WTC11 (cell line): ENCODE data around the gene KRT27. TPM values are rescaled to one million over a fixed set of nuclear protein-coding genes. Genes with fewer than 3 reads are reported as not detected.

Source experiments
- ATAC-seq: fragments of 200-7000 bp; cut with Tn5 transposase; 2 replicates; pipeline ENCODE4 v1.10.0; 2021; ENCODE audit warnings: mild to moderate bottlenecking, moderate library complexity
- CTCF ChIA-PET: fragments of 300-600 bp; sonication (Branson Sonifier 250); formaldehyde crosslinking; loops from one replicate; lab custom pipeline; 2021; ENCODE audit warnings: antibody characterized with exemption; lab: Charles Lee
- POLR2A ChIA-PET: fragments of 350-600 bp; sonication (Branson Sonifier 250); formaldehyde crosslinking; loops from one replicate; lab custom pipeline; 2021; ENCODE audit warnings: antibody characterized with exemption; lab: Charles Lee
- DNase-seq: peaks from one replicate; pipeline ENCODE4 v3.0.0; 2021; ENCODE audit warnings: low spot score
- H3K27ac Mint-ChIP-seq: 2 replicates; pipeline ENCODE4 v1.8.0; 2021; ENCODE audit warnings: mixed read lengths
- H3K27me3 Mint-ChIP-seq: 2 replicates; pipeline ENCODE4 v1.8.0; 2021; ENCODE audit warnings: low read depth, mild to moderate bottlenecking, moderate library complexity, mixed read lengths
- H3K36me3 Mint-ChIP-seq: 2 replicates; pipeline ENCODE4 v1.8.0; 2021; ENCODE audit warnings: mixed read lengths
- H3K4me1 Mint-ChIP-seq: 2 replicates; pipeline ENCODE4 v1.8.0; 2022; ENCODE audit warnings: mixed read lengths
- H3K4me3 Mint-ChIP-seq: 2 replicates; pipeline ENCODE4 v1.8.0; 2021; ENCODE audit warnings: mild to moderate bottlenecking, moderate library complexity, mixed read lengths
- H3K9me3 Mint-ChIP-seq: 2 replicates; pipeline ENCODE4 v1.8.0; 2021; ENCODE audit warnings: mixed read lengths
- E2F1 ChIP-seq: sonication (generic); formaldehyde crosslinking; IDR thresholded peaks from 2 replicates; pipeline ENCODE4 v1.8.0; 2022; ENCODE audit warnings: mild to moderate bottlenecking, missing genetic modification reagents
- E2F5 ChIP-seq: sonication (generic); formaldehyde crosslinking; IDR thresholded peaks from 2 replicates; pipeline ENCODE4 v1.8.1; 2022; ENCODE audit warnings: mild to moderate bottlenecking, moderate library complexity, missing genetic modification reagents
- ELF4 ChIP-seq: sonication (generic); formaldehyde crosslinking; IDR thresholded peaks from 2 replicates; pipeline ENCODE4 v1.8.1; 2022; ENCODE audit warnings: low read depth, mild to moderate bottlenecking, moderate library complexity, missing genetic modification reagents
- GRHL2 ChIP-seq: fragments of 250-450 bp; sonication (Bioruptor Pico); IDR thresholded peaks from 2 replicates; pipeline ENCODE4 v1.8.0; 2022; ENCODE audit warnings: mild to moderate bottlenecking, moderate library complexity; ENCODE audit not compliant: insufficient replicate concordance, severe bottlenecking
- HMGA2 ChIP-seq: fragments of 250-450 bp; sonication (Bioruptor Pico); IDR thresholded peaks from 2 replicates; pipeline ENCODE4 v1.4.0; 2021; ENCODE audit warnings: mild to moderate bottlenecking, moderate library complexity
- IRF2 ChIP-seq: sonication (generic); formaldehyde crosslinking; IDR thresholded peaks from 2 replicates; pipeline ENCODE4 v1.8.0; 2022; ENCODE audit warnings: low read depth, missing genetic modification reagents, borderline replicate concordance
- JUN ChIP-seq: sonication (generic); formaldehyde crosslinking; IDR thresholded peaks from 2 replicates; pipeline ENCODE4 v1.8.0; 2023; ENCODE audit warnings: mild to moderate bottlenecking, missing genetic modification reagents
- NFYB ChIP-seq: sonication (generic); formaldehyde crosslinking; conservative IDR thresholded peaks from 2 replicates; pipeline ENCODE4 v1.8.0; 2022; ENCODE audit warnings: low read depth, missing genetic modification reagents
- NR2C2 ChIP-seq: sonication (generic); formaldehyde crosslinking; IDR thresholded peaks from 2 replicates; pipeline ENCODE4 v1.8.0; 2022; ENCODE audit warnings: mild to moderate bottlenecking, missing genetic modification reagents
- NR3C1 ChIP-seq: sonication (generic); formaldehyde crosslinking; conservative IDR thresholded peaks from 2 replicates; pipeline ENCODE4 v1.8.1; 2023; ENCODE audit warnings: low read depth, mild to moderate bottlenecking, missing genetic modification reagents
- RELA ChIP-seq: sonication (generic); formaldehyde crosslinking; IDR thresholded peaks from 2 replicates; pipeline ENCODE4 v1.8.1; 2022; ENCODE audit warnings: missing genetic modification reagents, mild to moderate bottlenecking, borderline replicate concordance
- SMAD4 ChIP-seq: sonication (generic); formaldehyde crosslinking; IDR thresholded peaks from 2 replicates; pipeline ENCODE4 v1.8.0; 2022; ENCODE audit warnings: mild to moderate bottlenecking, missing genetic modification reagents
- TEAD1 ChIP-seq: sonication (generic); formaldehyde crosslinking; IDR thresholded peaks from 2 replicates; pipeline ENCODE4 v1.8.0; 2022; ENCODE audit warnings: mild to moderate bottlenecking, missing genetic modification reagents
- ZNF219 ChIP-seq: sonication (generic); formaldehyde crosslinking; IDR thresholded peaks from 2 replicates; pipeline ENCODE4 v1.8.0; 2023; ENCODE audit warnings: missing genetic modification reagents, mild to moderate bottlenecking, borderline replicate concordance
- ZNF396 ChIP-seq: fragments of 250-450 bp; sonication (Bioruptor Pico); IDR thresholded peaks from 2 replicates; pipeline ENCODE4 v1.8.0; 2021; ENCODE audit warnings: mild to moderate bottlenecking, moderate library complexity, borderline replicate concordance
- ZNF416 ChIP-seq: fragments of 250-450 bp; sonication (Bioruptor Pico); IDR thresholded peaks from 2 replicates; pipeline ENCODE4 v1.9.0; 2021; ENCODE audit warnings: mild to moderate bottlenecking, inconsistent platforms
- ZNF671 ChIP-seq: fragments of 250-450 bp; sonication (Bioruptor Pico); IDR thresholded peaks from 2 replicates; pipeline ENCODE4 v1.8.0; 2021; ENCODE audit warnings: mild to moderate bottlenecking
- ZSCAN18 ChIP-seq: fragments of 250-450 bp; sonication (Bioruptor Pico); IDR thresholded peaks from 2 replicates; pipeline ENCODE4 v2.1.2; 2022; ENCODE audit warnings: mild to moderate bottlenecking, moderate library complexity
- total RNA-seq: library from RNA; stranded (reverse); gene quantifications from 3 replicates; pipeline ENCODE4 v1.2.3, GENCODE V29; 2021
- TF ChIP-seq, protein P1 (sequence below): sonication (generic); formaldehyde crosslinking; IDR thresholded peaks from 2 replicates; pipeline ENCODE4 v1.8.1; 2023; ENCODE audit warnings: mild to moderate bottlenecking, moderate library complexity, missing genetic modification reagents
- TF ChIP-seq, protein P2 (sequence below): fragments of 250-450 bp; sonication (Bioruptor Pico); IDR thresholded peaks from 2 replicates; pipeline ENCODE4 v1.9.0; 2021; ENCODE audit warnings: mild to moderate bottlenecking, borderline replicate concordance

The KRT27 gene
- total RNA-seq, 1 experiment from 2014 or later: not detected

DNA sequence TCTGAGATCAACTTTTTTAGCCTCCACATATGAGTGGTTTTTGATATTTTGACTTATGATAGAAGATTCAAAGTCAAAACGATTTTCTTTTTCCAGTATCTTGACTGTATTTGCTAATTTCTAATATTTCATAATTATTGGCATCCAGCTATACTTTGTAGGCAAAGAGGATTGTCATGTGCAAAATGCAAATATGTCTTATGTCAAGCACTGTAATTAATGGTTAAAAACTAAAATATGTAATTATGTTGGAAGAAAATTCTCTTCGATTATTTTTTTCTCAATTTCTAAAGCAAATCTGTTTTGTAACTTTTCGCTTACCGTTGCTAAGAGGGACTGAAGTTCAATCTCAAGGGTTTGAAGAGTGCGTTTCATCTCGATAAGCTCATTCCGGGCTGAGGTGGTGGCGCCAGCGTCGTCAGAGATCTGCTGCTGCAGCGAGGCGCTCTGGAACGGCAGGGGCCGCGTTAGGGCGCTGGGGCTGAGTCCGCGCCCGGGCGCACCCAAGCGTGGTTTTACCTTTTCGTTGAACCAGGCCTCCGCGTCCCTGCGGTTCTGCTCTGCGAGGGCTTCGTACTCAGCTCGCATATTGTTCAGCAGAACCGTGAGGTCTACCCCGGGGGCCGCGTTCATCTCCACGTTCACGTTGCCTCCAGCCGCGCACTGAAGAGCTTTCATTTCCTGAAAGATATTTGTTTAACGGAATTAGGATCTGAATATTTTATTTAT lies 3.0 kb downstream of the KRT27 start:
- TF ChIP-seq RELA (CRISPR knock-in tag): no peak
- TF ChIP-seq TEAD1 (CRISPR knock-in tag): no peak
- no peak for TF ChIP-seq NR2C2
- no peak for TF ChIP-seq SMAD4 (CRISPR knock-in tag)
- TF ChIP-seq IRF2 (CRISPR knock-in tag): no peak
- peak; percentile 57; the same call in 1 of the 2 replicates for ATAC-seq
- peak; percentile 35 for DNase-seq
- POLR2A ChIA-PET: no interaction called here
- Mint-ChIP-seq H3K36me3 (no peaks in the 10 kb centered on the region), H3K27ac (no peak overlapping the region), H3K4me3 (peak overlapping the region; percentile 30), H3K4me1 (no peaks in the 10 kb centered on the region), H3K9me3 (no peaks in the 10 kb centered on the region), H3K27me3 (peaks cover 28% of the 10 kb centered on the region)
- CTCF ChIA-PET: interaction anchor here (0.8 to 2.0 kb wide), 4 partner anchors 101 to 164 kb away, joined by 3 to 12 read pairs (median 4); no protein-coding TSS in a partner anchor

DNA sequence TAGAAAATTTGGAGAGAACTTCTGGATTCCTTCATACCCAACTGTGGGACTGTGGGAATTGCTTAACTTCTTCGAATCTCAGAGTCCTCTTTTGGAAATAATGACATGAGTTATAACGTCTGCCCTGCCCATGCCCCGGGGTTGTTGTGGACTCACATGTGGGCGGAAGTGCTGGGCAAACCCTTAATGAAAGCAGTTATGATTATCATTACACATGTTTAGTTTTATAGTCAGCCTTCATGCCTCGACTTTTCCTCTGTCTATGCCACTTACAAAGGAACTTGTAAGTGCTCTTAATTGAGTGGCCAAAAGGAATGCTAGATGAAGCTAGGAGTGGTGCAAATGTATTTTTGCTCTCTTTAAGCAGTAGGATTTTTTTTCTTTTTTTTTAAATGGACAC lies 3.9 kb downstream of the KRT27 start:
- Mint-ChIP-seq H3K36me3 (no peaks in the 10 kb centered on the region), H3K4me3 (no peak overlapping the region), H3K9me3 (no peaks in the 10 kb centered on the region), H3K27me3 (peaks cover 28% of the 10 kb centered on the region), H3K4me1 (no peaks in the 10 kb centered on the region), H3K27ac (no peak overlapping the region)
- CTCF ChIA-PET: interaction anchor here (0.8 kb wide), 1 partner anchor 100 kb away, joined by 3 read pairs; no protein-coding TSS in a partner anchor
- POLR2A ChIA-PET: no interaction called here
- ATAC-seq: no peak
- TF ChIP-seq ZNF396 (no peak), HMGA2 (CRISPR knock-in tag) (no peak), ZSCAN18 (CRISPR knock-in tag) (no peak), NFYB (CRISPR knock-in tag) (no peak), ZNF671 (no peak), ZNF219 (CRISPR knock-in tag) (no peak), ZNF416 (CRISPR knock-in tag) (no peak)
- DNase-seq: no peak

GRCh38 chr17:40777971-40778370 lies 4.4 kb downstream of the KRT27 start:
- Mint-ChIP-seq H3K36me3 (no peaks in the 10 kb centered on the region), H3K27ac (no peak overlapping the region), H3K9me3 (no peaks in the 10 kb centered on the region), H3K27me3 (peaks cover 28% of the 10 kb centered on the region), H3K4me1 (no peaks in the 10 kb centered on the region), H3K4me3 (no peak overlapping the region)
- DNase-seq (no peak), ATAC-seq (no peak)
- TF ChIP-seq E2F1 (CRISPR knock-in tag) (no peak), ELF4 (CRISPR knock-in tag) (no peak), JUN (CRISPR knock-in tag) (no peak), NR2C2 (no peak)
- POLR2A ChIA-PET: no interaction called here
- CTCF ChIA-PET: no interaction called here

GRCh38 chr17:40777459-40777858 lies 4.9 kb downstream of the KRT27 start:
- DNase-seq (no peak), ATAC-seq (no peak)
- Mint-ChIP-seq H3K9me3 (no peaks in the 10 kb centered on the region), H3K27ac (no peak overlapping the region), H3K4me3 (no peak overlapping the region), H3K27me3 (peaks cover 28% of the 10 kb centered on the region), H3K36me3 (no peaks in the 10 kb centered on the region), H3K4me1 (no peaks in the 10 kb centered on the region)
- ChIA-PET CTCF (no interaction called here), POLR2A (no interaction called here)
- TF ChIP-seq E2F5 (CRISPR knock-in tag) (no peak), GRHL2 (CRISPR knock-in tag) (no peak), RELA (CRISPR knock-in tag) (no peak), NR3C1 (CRISPR knock-in tag) (no peak), ZNF416 (CRISPR knock-in tag) (no peak)
- TF ChIP-seq, protein P1, sequence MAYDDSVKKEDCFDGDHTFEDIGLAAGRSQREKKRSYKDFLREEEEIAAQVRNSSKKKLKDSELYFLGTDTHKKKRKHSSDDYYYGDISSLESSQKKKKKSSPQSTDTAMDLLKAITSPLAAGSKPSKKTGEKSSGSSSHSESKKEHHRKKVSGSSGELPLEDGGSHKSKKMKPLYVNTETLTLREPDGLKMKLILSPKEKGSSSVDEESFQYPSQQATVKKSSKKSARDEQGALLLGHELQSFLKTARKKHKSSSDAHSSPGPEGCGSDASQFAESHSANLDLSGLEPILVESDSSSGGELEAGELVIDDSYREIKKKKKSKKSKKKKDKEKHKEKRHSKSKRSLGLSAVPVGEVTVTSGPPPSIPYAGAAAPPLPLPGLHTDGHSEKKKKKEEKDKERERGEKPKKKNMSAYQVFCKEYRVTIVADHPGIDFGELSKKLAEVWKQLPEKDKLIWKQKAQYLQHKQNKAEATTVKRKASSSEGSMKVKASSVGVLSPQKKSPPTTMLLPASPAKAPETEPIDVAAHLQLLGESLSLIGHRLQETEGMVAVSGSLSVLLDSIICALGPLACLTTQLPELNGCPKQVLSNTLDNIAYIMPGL (CRISPR knock-in tag): no peak
- TF ChIP-seq, protein P2, sequence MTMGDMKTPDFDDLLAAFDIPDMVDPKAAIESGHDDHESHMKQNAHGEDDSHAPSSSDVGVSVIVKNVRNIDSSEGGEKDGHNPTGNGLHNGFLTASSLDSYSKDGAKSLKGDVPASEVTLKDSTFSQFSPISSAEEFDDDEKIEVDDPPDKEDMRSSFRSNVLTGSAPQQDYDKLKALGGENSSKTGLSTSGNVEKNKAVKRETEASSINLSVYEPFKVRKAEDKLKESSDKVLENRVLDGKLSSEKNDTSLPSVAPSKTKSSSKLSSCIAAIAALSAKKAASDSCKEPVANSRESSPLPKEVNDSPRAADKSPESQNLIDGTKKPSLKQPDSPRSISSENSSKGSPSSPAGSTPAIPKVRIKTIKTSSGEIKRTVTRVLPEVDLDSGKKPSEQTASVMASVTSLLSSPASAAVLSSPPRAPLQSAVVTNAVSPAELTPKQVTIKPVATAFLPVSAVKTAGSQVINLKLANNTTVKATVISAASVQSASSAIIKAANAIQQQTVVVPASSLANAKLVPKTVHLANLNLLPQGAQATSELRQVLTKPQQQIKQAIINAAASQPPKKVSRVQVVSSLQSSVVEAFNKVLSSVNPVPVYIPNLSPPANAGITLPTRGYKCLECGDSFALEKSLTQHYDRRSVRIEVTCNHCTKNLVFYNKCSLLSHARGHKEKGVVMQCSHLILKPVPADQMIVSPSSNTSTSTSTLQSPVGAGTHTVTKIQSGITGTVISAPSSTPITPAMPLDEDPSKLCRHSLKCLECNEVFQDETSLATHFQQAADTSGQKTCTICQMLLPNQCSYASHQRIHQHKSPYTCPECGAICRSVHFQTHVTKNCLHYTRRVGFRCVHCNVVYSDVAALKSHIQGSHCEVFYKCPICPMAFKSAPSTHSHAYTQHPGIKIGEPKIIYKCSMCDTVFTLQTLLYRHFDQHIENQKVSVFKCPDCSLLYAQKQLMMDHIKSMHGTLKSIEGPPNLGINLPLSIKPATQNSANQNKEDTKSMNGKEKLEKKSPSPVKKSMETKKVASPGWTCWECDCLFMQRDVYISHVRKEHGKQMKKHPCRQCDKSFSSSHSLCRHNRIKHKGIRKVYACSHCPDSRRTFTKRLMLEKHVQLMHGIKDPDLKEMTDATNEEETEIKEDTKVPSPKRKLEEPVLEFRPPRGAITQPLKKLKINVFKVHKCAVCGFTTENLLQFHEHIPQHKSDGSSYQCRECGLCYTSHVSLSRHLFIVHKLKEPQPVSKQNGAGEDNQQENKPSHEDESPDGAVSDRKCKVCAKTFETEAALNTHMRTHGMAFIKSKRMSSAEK: no peak
